H54 (cell line): ENCODE data around the gene OPA3.
"Not testable (repeated sequence)": the region's sequence is repeated elsewhere in the genome, so short reads cannot be mapped to it uniquely, and the experiment has no call there.

Source experiments
- DNase-seq: peaks from one replicate; pipeline ENCODE4 v3.0.0; 2011; ENCODE audit warnings: low spot score, mixed read lengths; ENCODE audit not compliant: insufficient read length
- FAIRE-seq: peaks from 3 replicates; lab custom pipeline; 2011; peaks lifted over from hg19 to GRCh38; lab: Jason Lieb, UNC
- POLR2A ChIP-seq: IDR thresholded peaks from 2 replicates; pipeline ENCODE4 v1.6.1; 2011; ENCODE audit warnings: low read depth, mild to moderate bottlenecking, low read length

The OPA3 gene

DNA sequence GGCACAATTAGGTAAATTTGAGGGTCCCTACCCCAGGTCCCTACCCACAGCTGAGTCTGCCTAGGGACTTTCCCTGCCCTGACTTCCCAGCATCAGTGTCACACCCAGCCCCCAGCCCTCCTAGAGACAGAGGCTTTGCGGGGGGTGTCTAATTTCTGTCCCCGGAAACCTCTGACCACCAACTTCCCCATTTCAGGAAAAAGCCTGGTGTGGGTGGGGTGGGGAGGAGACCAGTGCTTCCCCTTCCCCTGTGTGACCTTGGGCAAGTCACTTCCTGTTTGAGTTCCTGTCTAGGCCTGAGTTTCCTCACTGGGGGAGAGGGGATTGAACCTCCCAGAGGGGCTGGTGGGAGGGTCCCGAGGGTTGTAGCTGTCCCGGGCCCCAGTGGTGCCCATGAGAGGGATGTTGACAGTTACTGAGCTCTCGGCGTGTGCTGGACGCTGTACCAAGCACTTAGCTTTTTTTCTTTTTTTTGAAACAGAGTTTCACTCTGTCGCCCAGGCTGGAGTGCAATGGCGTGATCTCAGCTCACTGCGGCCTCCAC lies 69.4 kb downstream of the OPA3 start:
- DNase-seq: no peak
- TF ChIP-seq POLR2A: no peak
- FAIRE-seq: no peak

DNA sequence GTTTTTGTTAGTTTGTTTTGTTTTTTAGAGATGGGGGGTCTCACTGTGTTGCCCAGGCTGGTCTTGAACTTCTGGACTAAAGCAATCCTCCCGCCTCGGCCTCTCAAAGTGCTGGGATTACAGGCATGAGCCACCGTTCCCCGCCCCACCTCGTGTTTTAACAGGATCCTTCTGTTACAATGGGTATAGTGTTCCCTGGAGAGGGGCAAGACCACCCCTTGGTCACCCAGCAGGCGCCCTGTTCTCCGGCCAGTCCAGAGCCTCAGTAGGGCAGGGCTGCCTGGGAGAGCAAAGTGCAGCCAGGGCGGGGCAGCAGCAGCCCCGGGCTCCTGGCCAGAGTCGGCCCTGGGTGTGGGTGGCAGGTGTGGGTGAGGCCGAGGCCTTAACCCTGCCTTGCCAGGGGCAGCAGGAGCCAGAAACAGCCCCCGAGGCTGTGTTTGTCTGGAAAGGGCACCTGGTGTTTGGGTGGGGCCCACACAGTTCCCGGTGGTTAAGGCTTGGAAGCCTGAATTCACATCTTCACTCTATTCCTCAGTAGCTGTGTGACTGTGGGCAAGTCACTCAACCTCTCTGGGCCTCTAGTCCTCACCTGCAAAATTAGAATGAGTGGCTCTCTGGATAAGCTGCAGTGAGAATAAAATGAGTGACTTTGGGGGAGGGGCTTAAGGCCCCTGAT lies 70.1 kb downstream of the OPA3 start:
- no peak for TF ChIP-seq POLR2A
- DNase-seq (no peak), FAIRE-seq (no peak)

GRCh38 chr19:45512881-45513483 lies 71.6 kb downstream of the OPA3 start:
- no peak for DNase-seq
- TF ChIP-seq POLR2A: no peak
- no peak for FAIRE-seq

GRCh38 chr19:45511074-45511473 lies 73.5 kb downstream of the OPA3 start:
- DNase-seq: no peak
- FAIRE-seq: no peak
- TF ChIP-seq POLR2A: no peak

GRCh38 chr19:45510352-45510751 lies 74.2 kb downstream of the OPA3 start:
- DNase-seq, FAIRE-seq: not testable (repeated sequence)

GRCh38 chr19:45509692-45510015 lies 74.9 kb downstream of the OPA3 start:
- TF ChIP-seq POLR2A: no peak
- DNase-seq (no peak), FAIRE-seq (no peak)

GRCh38 chr19:45508861-45509691 lies 75.5 kb downstream of the OPA3 start:
- no peak for FAIRE-seq

DNA sequence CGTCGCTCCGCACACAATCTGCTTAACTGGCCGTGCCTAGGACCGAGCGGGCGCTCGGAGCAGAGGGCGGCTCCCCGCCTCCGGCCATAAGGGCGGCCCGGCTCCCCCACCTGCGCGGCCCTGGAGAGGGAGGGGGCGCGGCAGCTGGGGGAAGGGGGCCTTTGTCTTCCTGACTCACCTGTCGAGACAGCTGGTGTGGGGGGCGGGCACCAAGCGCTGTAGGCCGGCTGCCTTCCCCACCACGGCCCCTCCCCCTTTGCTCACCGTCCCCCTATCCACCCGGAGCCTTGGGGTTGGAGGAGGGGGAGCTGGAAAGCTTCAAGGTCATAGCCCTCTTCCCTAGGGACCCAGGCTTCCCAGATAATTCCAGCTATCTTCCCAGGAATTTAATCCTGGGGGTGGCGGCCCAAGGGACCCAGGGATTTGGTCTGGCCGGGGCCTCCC lies 76.2 kb downstream of the OPA3 start:
- no peak for DNase-seq
- no peak for TF ChIP-seq POLR2A
- FAIRE-seq: no peak

More at GRCh38 chr19:45508861-45509691, 75.5 kb downstream of the OPA3 start:
- TF ChIP-seq POLR2A: 0 out of 2 replicates have a peak, but pooled peaks have one; percentile 8
- peak; percentile 66 for DNase-seq

- TF ChIP-seq POLR2A: no peak
- DNase-seq (no peak), FAIRE-seq (no peak)
Measured at GRCh38 chr19:45507872-45508416, 76.7 kb downstream of the OPA3 start.

DNA sequence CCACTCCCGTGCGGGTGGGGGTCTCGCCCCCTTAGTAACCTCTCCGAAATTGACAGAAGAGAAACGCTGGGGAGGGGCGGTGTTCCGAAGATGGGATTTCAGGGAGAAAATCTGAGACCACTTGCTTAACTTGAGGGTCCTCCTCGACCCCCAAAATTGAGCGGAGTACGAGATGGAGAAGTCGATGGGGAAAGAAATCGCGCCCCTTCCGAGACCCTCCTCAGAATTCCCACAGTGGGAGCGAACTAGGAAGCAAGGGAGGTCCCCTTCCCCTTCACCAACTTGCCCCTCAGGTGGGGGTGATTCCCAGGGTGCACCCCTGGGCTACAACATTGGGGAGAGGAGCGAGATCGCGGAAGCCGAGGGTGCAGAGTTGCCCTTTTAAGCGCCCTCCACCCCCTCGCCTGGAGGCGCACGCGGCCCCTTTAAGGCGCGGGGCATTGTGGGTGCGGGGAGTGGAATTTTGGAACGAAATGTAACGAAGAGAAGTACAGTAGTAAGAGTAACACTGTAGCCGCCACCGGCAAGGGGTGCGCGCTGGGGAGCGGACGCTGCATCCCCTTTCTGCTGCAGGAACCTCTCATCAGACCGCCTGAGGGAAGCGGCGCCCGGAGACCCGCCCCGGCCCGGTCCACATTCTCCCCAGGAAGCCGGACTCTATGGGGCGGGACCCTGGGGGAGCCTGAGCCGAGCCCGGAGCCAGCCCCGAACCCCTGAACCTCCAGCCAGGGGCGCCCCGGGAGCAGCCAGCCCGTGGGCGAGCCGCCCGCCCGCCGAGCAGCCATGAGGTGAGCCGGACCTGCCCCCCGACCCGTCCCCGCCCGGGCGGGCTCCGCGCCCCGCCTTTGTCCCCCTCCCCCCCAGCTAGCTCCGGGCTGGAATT lies 77.4 kb downstream of the OPA3 start, which contains the start of gene VASP:
Gene VASP (plus strand): TSS at position 491 of the 883 bp plus-strand sequence. CDS start 293 bp downstream, at position 784.
- DNase-seq (peak; percentile 67), FAIRE-seq (no peak)

DNA sequence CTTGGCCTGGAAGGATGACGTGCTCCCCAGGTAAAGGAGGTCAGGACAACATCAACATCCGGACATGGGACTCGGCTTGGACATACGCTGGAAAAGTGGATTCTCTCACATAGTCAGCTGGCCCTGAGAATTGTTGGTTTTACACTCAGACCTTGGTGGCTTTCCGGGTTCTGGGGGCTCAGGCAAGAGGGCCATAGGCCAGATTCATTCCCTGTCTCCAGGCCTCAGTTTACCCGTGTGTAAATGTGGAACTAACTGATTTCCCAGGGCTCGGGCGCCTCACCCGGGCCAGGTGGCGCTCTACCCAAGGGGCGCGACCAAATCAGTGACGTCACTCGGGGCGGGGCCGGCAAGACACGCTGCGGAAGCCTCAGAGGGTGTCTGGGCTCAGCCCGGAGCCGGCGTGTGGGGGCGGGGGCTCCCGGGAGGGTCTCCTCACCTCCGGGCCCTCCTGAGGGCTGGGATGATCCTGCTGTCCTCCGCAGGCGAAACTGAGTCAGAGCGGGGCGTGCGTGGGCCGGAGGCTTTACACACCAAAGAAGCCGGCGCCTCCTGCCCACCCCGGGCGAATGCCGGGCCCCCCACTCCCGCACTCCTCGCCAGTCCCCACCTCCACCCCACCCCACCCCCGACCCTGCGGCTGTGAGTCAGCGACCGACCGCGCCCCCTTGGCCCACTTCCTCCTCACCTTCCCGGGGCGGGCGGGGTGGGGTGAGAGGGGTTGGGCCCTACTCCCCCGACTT lies 78.2 kb downstream of the OPA3 start:
- TF ChIP-seq POLR2A: peak; percentile 43; the same call in 1 of the 2 replicates
- FAIRE-seq (no peak), DNase-seq (peak; percentile 76)

More for the DNA sequence above, 77.4 kb downstream of the OPA3 start, which contains the start of gene VASP:
- TF ChIP-seq POLR2A: peak; percentile 91

DNA sequence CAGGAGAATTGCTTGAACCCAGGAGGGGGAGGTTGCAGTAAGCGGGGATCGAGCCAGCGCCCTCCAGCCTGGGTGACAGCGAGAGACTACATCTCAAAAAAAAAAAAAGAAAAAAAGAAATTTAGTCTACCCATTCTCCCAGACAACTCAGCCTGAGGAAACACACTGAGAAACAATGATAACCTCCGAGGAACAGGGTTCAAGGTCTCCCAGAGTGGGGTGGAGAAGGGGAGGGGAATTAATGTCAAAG lies 78.7 kb downstream of the OPA3 start:
- DNase-seq: no peak
- no peak for TF ChIP-seq POLR2A
- FAIRE-seq: no peak
